Testis (tissue), 2 donors: ENCODE results near the gene CCDC9B.

ENCODE experiments used
- CTCF ChIP-seq, 3 experiments: fragments of 450-650 bp in 2 of 3; fragments of 200-600 bp in 1 of 3; sonication (generic) in 1 of 3; IDR thresholded peaks; one replicate each; pipeline ENCODE4 v1.5.1; 2016 to 2019; ENCODE audit warnings: antibody characterized with exemption in 3 of 3, mild to moderate bottlenecking in 2 of 3, moderate library complexity in 1 of 3
- POLR2A ChIP-seq: fragments of 450-650 bp; IDR thresholded peaks from one replicate; pipeline ENCODE4 v1.6.1; 2017; ENCODE audit warnings: antibody characterized with exemption, mild to moderate bottlenecking, moderate library complexity

- TF ChIP-seq POLR2A: no peak
- TF ChIP-seq CTCF (IDR thresholded peaks at IDR 0.05): no peak
Observed at GRCh38 chr15:40331637-40332036, 9.1 kb downstream of the CCDC9B start.
